Measurements from ENCODE around the gene WFDC1.

The WFDC1 gene

DNA sequence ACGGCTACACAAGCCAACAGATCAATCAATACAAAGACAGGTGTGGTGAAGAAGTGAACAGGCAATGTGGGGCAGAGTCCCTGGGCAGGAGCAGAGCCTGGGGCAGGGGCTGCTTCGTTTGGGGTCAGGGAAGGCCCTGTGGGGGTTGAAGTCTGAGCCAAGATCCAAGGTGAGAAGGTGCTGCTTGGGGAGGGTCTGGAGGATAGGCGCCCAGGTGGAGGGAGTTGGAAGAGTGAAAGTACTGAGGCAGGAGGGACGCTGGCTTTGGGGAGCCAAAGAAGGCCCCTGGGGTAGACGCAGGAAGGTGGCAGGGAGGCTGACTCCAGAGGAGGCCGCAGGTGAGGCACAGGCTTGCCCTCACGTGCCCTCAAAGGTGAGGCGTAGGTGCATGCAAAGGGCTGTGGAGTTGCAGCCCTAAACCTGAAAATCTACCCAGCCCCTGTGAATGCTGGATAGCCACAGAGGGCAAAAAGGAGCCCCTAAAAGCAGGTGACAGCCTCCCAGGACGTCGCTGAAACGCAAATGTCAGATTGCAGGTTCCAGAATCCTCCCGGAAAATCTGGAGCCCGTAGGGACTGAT, 33.3 kb downstream of the WFDC1 start:
- no peak overlapping the region for H3K27ac Mint-ChIP-seq
- no peaks in the 10 kb centered on the region for H3K4me1 Mint-ChIP-seq
- H3K4me3 Mint-ChIP-seq: no peak overlapping the region
- no peaks in the 10 kb centered on the region for H3K36me3 Mint-ChIP-seq (ENCODE audit: low read depth)
- H3K27me3 Mint-ChIP-seq (ENCODE audit: low read depth): peaks cover 8% of the 10 kb centered on the region
- H3K9me3 Mint-ChIP-seq: no peaks in the 10 kb centered on the region
- TF ChIP-seq, protein P1, sequence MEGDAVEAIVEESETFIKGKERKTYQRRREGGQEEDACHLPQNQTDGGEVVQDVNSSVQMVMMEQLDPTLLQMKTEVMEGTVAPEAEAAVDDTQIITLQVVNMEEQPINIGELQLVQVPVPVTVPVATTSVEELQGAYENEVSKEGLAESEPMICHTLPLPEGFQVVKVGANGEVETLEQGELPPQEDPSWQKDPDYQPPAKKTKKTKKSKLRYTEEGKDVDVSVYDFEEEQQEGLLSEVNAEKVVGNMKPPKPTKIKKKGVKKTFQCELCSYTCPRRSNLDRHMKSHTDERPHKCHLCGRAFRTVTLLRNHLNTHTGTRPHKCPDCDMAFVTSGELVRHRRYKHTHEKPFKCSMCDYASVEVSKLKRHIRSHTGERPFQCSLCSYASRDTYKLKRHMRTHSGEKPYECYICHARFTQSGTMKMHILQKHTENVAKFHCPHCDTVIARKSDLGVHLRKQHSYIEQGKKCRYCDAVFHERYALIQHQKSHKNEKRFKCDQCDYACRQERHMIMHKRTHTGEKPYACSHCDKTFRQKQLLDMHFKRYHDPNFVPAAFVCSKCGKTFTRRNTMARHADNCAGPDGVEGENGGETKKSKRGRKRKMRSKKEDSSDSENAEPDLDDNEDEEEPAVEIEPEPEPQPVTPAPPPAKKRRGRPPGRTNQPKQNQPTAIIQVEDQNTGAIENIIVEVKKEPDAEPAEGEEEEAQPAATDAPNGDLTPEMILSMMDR (IDR thresholded peaks at IDR 0.05; ENCODE audit: unreplicated experiment in 3 of 3): no peak

DNA sequence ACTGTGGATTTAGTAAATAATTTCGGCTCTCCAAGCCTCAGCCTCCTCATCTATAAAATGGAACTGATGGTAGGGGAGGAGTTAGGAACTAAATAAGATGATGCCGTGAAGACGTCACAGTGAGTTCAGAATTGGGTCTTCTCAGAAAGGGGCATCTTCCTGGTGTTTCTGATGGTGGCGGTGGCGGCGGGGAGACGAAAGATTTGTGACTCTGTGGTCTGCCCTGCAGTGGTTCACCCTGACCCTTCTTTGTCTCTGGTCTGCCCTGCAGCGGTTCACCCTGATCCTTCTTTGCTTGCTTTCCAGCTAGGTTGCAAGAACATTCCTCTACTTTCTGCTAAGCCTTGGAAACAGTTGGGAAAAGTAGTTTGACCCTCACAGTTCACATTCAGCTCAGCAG, 34.3 kb downstream of the WFDC1 start:
- no peak overlapping the region for H3K27ac Mint-ChIP-seq
- TF ChIP-seq, protein P1 (IDR thresholded peaks at IDR 0.05; ENCODE audit: unreplicated experiment in 3 of 3): no peak
- no peak overlapping the region for H3K4me3 Mint-ChIP-seq
- H3K9me3 Mint-ChIP-seq: no peaks in the 10 kb centered on the region
- peaks cover 11% of the 10 kb centered on the region for H3K27me3 Mint-ChIP-seq (ENCODE audit: low read depth)
- H3K36me3 Mint-ChIP-seq (ENCODE audit: low read depth): no peaks in the 10 kb centered on the region
- no peaks in the 10 kb centered on the region for H3K4me1 Mint-ChIP-seq

DNA sequence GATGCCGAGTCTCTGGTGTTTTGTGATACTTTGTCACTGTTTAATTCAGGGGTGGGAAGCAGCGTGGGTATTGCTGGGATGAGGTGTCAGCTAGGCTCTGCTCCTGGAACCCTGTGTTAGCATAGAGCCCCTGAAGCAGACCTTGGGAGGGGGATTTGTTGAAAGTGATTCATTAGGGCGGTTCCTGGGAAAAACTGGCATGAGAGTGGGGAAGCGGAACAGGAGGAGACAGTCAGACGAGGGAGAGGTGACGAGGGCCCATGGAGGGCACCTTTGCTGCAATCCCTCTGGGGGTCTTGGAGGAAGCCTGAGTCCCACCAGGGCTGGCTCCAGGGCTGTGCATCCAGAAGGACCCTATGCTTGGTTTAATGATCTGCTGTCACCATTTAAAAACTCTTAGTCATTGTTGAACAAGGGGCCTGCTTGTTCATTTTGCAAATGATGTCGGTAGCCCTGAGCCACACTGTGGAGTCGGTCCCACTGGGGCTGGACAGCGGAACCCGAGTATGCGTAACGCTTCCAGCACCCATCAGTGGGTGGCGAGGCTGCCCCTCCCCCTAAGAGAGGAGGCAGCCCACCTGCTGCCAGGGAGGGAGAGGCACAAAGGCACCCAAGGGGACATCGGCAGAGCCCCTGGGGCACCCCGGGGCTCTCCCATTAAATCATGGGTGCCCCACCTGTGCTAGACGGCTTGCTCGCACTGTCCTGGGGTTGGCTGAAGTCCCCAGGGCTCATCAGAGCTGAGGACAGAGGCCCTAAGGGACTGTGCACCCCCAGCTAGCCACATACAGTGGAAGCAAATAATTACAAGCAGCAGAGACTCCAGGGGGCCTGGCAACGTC, 35.4 kb downstream of the WFDC1 start:
- Mint-ChIP-seq H3K4me1 (no peaks in the 10 kb centered on the region), H3K27ac (no peak overlapping the region), H3K4me3 (no peak overlapping the region), H3K9me3 (peaks cover 5% of the 10 kb centered on the region), H3K27me3 (ENCODE audit: low read depth) (peaks cover 11% of the 10 kb centered on the region), H3K36me3 (ENCODE audit: low read depth) (no peaks in the 10 kb centered on the region)
- TF ChIP-seq, protein P1 (IDR thresholded peaks at IDR 0.05; ENCODE audit: unreplicated experiment in 3 of 3): no peak

DNA sequence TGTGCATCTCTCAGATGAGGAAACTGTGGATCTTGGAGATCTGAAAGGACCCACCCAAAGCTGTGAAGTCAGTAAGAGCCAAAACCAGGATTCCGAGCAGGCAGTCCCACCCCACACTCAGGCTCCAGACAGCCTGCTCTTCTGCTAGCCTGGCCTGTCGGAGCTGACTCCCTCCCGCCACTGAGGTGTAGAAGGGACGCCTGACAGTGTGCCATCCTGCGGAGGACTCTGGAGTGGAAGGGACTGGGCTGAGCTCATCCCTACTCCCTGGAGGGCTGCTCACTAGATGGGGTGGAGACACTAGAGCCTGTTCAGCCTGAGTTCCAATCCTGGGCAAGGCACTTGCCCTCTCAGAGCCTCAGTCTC, 36.0 kb downstream of the WFDC1 start:
- Mint-ChIP-seq H3K36me3 (ENCODE audit: low read depth) (peaks cover 5% of the 10 kb centered on the region), H3K27me3 (ENCODE audit: low read depth) (peaks cover 11% of the 10 kb centered on the region), H3K27ac (no peak overlapping the region), H3K4me3 (no peak overlapping the region), H3K9me3 (peaks cover 11% of the 10 kb centered on the region), H3K4me1 (no peaks in the 10 kb centered on the region)
- TF ChIP-seq, protein P1 (IDR thresholded peaks at IDR 0.05; ENCODE audit: unreplicated experiment in 3 of 3): no peak

DNA sequence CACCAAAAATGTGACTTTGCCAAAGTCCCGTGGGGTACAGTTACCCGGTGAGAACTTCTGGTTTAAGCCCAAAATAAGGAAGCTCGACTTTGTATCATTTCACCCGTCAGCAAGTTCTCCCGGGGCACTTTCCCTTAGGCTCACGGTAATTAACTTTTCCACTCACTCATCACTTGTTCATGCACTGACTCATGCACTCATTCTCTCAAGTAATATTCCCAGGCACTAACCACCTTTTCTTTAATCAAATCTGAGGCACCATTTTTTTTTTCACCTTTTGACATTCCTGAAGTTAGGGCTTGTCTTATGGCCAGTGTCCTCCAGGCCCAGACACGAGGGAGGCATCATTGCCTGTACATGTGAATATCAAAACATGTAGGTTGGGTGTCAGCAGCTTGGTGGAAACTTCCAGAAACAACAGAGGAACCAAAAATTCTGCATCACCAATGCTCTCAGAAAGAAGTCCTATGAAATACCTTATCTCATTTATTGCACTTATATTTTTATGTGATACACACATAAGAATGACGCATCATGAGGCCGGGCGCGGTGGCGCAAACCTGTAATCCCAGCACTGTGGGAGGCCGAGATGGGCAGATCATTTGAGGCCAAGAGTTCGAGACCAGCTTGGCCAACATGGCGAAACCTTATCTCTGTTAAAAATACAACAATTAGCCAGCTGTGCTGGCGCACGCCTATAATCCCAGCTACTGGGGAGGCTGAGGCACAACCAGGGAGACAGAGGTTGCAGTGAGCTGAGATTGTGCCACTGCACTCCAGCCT, 37.5 kb downstream of the WFDC1 start:
- Mint-ChIP-seq H3K27me3 (ENCODE audit: low read depth) (peaks cover 11% of the 10 kb centered on the region), H3K4me3 (no peak overlapping the region)

More for the DNA sequence above, 37.5 kb downstream of the WFDC1 start:
- peaks cover 19% of the 10 kb centered on the region for H3K9me3 Mint-ChIP-seq
- TF ChIP-seq, protein P1 (IDR thresholded peaks at IDR 0.05; ENCODE audit: unreplicated experiment in 3 of 3): no peak
- peaks cover 6% of the 10 kb centered on the region for H3K36me3 Mint-ChIP-seq (ENCODE audit: low read depth)
- H3K4me1 Mint-ChIP-seq: no peaks in the 10 kb centered on the region
- H3K27ac Mint-ChIP-seq: no peak overlapping the region

Data from nephron (organoid).